Measurements from ENCODE around the gene ELF1.

ELF1 gene

DNA sequence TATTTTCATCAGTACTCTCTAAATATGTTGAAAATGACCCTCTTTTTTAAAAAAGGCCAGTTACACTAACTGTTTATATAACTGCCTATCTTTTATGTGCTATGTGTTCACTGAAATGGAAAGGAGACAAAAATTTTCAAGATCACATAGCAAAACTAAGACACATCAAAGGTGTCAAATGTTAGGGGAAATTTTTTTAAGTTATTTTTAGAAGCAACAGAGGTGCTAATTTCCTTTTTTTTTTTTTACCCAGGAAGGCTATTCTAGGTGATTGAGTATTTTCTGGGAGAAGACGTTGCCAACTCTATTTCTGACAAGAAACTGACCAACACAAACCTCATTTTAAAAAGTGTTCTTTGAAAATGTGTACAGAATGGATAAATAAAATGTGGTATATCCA lies 45.7 kb downstream of the ELF1 start:
- TF ChIP-seq, protein P1, sequence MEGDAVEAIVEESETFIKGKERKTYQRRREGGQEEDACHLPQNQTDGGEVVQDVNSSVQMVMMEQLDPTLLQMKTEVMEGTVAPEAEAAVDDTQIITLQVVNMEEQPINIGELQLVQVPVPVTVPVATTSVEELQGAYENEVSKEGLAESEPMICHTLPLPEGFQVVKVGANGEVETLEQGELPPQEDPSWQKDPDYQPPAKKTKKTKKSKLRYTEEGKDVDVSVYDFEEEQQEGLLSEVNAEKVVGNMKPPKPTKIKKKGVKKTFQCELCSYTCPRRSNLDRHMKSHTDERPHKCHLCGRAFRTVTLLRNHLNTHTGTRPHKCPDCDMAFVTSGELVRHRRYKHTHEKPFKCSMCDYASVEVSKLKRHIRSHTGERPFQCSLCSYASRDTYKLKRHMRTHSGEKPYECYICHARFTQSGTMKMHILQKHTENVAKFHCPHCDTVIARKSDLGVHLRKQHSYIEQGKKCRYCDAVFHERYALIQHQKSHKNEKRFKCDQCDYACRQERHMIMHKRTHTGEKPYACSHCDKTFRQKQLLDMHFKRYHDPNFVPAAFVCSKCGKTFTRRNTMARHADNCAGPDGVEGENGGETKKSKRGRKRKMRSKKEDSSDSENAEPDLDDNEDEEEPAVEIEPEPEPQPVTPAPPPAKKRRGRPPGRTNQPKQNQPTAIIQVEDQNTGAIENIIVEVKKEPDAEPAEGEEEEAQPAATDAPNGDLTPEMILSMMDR (IDR thresholded peaks at IDR 0.05) = no peak

DNA sequence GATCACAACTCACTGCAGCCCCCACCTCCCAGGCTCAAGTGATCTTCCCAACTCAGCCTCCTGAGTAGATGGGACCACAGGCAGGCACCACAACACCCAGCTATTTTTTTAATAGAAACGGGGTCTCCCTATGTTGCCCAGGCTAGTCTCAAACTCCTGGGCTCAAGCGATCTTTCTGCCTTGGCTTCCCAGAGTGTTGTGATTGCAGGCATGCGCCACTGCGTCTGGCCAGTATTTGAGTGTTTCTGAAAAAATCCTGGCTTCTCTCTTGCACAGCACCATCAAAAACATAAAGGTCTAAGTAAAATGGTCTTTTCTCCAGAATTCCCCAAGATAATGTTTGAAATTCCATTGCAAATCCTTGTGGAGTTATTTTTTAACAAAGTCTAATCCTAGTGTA lies 47.8 kb downstream of the ELF1 start:
- TF ChIP-seq, protein P1 (IDR thresholded peaks at IDR 0.05) = no peak

DNA sequence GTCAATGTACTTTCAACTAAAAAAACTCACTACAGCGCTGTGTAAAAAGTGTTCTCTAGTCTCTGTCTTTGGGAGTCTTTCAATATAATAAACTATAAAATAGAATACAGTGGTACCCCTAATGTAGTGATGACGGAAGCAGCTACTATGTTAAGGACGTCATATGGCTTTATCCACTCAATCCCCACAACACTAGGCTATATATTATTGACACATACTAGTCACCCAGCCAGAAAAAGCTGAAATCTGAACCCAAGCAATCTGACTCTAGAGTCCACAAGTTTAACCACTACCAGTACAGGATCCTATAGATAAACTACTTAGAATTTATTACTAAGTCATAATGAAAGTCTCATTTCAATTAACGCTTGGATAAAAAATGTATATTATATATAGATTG lies 48.3 kb downstream of the ELF1 start:
- TF ChIP-seq, protein P1 (IDR thresholded peaks at IDR 0.05) = no peak

DNA sequence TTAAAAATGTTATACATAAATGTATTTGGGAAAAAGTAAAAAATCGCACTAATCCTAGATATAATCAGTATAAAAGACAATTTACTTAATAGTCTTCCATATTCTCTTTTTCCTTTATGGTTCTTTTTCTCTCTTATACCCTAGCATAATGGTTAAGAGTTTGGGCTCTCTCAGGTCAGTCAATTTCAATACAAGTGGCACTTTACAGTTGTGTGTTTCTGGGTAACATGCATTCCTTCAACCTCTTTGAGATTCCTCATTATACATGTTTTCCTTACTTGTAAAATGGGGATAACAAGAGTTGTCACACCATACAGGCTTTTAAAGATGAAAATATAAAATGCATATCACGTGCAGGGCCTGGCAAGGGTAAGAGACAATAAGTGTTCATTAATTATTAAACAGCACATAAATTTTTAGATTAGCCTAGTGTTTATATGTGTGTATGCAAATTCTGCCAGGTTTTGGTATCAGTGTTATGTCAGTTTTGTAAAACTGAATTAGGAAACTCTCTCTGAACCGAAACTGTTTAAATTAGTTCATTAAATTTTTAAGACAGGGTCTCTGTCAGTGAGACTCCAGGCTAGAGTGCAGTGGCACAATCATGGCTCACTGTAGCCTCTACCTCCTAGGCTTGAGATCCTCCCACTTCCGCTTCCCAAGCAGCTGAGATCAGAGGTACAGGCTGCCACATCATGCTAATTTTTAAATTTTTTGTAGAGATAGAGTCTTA lies 49.8 kb downstream of the ELF1 start:
- TF ChIP-seq, protein P1 (IDR thresholded peaks at IDR 0.05) = no peak

DNA sequence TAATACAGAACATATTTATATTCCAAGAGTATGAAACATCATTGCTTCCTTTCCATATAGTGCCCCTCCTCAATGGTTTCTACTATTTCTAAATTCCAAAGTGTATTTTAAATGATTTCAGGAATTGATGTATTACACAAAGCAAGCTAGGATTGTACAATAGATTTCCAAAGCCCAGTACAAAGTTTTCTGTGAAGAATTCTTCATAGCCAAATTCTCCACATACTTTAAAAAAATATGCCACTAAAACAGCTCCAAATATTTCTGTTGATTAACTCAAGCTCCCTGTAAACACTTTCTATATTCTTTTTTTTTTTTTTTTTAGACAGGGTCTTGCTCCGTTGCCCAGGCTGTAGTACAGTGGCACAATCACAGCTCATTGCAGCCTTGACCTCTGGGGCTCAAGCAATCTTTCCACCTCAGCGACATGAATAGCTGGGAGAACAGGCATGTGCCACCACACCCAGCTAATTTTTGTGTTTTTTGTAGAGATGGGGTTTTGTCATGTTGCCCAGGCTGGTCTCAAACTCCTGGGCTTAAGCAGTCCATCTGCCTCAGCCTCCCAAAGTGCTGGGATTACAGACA lies 50.6 kb downstream of the ELF1 start:
- TF ChIP-seq, protein P1 (IDR thresholded peaks at IDR 0.05) = no peak

DNA sequence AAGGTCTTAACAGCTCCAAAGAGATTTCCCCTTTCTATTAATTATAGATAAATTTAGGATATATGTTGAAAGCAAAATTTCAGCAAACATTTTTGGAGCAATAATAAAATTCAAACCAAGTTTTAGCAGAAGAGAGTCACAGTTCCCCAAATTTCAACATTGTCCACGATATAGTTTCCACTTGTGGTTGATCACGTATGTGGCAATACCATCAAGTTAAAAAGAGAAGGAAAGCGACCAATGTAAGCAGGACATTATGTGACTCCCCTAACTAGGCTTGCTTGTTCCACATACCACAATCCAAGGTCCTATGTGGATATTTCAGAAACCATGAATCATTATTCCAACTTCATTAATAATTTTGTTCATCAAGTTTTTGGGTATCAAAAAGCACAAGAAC lies 52.8 kb downstream of the ELF1 start:
- TF ChIP-seq, protein P1 (IDR thresholded peaks at IDR 0.05) = no peak

DNA sequence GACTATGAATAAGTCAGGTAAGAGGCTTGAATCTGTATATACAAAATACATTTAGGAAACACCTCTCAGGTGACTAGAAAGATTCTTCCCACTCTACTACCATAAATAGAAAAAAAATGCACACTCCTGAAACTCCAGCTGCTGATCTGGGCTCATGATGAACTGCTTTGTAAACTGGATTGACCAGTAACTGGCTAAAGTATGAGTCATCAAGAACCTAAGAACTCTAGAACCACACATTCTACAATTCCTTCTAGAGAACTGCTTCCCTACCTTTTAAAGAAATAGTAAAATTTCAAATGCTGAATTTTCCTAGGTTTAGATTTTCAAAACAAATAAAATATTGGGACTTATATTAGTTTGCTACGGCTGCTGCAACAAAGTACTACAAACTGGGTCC lies 55.2 kb downstream of the ELF1 start:
- TF ChIP-seq, protein P1 (IDR thresholded peaks at IDR 0.05) = no peak
